Measurements from ENCODE around the gene METTL26. TPM values are rescaled to one million over a fixed set of nuclear protein-coding genes. Genes with fewer than 3 reads are reported as not detected.

Gene METTL26
- total RNA-seq, 1 experiment from 2014 or later = 129 TPM

GRCh38 chr16:654034-654433 is 17.9 kb upstream of the METTL26 start:
- no peaks in the 10 kb centered on the region; the same call in 1 of the 2 replicates for H3K36me3 ChIP-seq (replicated peaks; ENCODE audit: control insufficient read depth, insufficient read depth, low read length)
- no peak overlapping the region for H3K4me3 ChIP-seq (ENCODE audit: insufficient read depth, low read depth, low read length)
- H3K27me3 ChIP-seq (ENCODE audit: control insufficient read depth, insufficient read depth, low read length) = no peaks in the 10 kb centered on the region
- DNase-seq = no peak

DNA sequence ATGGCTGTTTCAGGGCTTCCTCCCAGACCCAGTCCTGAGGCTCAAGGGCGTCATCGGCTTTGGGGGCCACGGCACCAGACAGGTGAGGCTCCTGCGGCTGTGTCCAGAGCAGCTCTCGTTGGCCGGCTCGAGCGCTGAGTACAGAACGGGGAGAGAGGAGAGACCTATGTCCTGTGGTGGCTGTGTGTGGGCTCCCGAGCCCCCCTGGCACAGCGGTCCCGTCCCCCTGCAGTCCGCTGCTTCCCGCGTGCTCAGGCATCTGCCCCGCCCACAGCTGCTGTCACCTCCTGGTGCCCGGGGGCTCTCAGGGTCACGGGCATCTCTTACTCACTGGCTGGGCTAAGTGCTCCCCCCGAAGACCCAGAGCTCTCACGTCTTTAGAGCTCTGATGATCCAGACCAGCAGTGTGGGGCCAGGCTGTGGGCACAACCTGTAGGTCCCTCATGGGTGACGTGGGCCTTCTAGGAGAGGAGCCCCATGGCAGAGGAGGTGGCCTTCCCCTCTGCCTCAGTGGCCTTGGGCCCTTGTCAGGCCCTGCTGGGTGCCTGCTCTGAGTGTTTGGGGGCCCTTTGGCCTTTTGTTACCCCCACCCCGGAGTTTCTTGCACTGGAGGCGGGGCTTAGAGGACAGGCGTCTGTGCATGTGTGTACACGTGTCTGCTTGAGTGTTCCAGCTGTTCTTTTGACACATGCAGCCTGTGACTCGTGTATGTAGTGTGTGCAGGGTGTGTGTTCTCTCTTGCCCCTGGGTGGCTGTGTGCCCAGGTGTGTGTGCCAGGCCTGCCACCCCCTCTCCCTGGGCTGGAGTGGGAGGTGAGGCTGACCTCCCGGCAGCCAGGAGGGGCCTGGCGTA is 16.6 kb upstream of the METTL26 start:
- Histone ChIP-seq H3K36me3 (replicated peaks; ENCODE audit: control insufficient read depth, insufficient read depth, low read length) (no peaks in the 10 kb centered on the region; the same call in 1 of the 2 replicates), H3K4me3 (ENCODE audit: insufficient read depth, low read depth, low read length) (no peak overlapping the region), H3K27me3 (ENCODE audit: control insufficient read depth, insufficient read depth, low read length) (no peaks in the 10 kb centered on the region)
- no peak for DNase-seq

DNA sequence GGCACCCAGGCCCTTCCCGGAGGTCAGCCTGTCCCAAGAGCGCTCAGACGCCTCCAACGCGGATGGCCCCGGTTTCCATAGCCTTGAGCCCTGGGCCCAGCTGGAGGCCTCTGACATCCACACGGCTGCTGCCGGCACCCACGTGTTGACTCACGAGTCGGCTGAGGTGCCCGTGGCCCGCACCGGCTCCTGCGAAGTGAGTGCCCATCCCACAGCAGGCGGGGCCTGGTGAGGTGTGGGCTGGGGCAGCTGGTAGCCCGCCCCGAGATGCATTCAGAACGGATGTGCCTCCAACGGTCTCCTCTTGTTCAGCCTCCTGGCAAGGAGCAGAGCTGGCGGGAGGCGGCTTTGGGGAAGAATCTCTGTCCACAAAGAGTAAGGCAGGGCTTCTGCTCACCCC is 15.7 kb upstream of the METTL26 start:
- Histone ChIP-seq H3K36me3 (replicated peaks; ENCODE audit: control insufficient read depth, insufficient read depth, low read length) (no peaks in the 10 kb centered on the region; the same call in 1 of the 2 replicates), H3K27me3 (ENCODE audit: control insufficient read depth, insufficient read depth, low read length) (no peaks in the 10 kb centered on the region), H3K4me3 (ENCODE audit: insufficient read depth, low read depth, low read length) (no peak overlapping the region)
- no peak for DNase-seq

GRCh38 chr16:649631-650030 is 13.5 kb upstream of the METTL26 start:
- no peaks in the 10 kb centered on the region; the same call in 1 of the 2 replicates for H3K36me3 ChIP-seq (replicated peaks; ENCODE audit: control insufficient read depth, insufficient read depth, low read length)
- H3K27me3 ChIP-seq (ENCODE audit: control insufficient read depth, insufficient read depth, low read length) = no peaks in the 10 kb centered on the region
- DNase-seq = peak; percentile 78
- peak overlapping the region; percentile 74 for H3K4me3 ChIP-seq (ENCODE audit: insufficient read depth, low read depth, low read length)

DNA sequence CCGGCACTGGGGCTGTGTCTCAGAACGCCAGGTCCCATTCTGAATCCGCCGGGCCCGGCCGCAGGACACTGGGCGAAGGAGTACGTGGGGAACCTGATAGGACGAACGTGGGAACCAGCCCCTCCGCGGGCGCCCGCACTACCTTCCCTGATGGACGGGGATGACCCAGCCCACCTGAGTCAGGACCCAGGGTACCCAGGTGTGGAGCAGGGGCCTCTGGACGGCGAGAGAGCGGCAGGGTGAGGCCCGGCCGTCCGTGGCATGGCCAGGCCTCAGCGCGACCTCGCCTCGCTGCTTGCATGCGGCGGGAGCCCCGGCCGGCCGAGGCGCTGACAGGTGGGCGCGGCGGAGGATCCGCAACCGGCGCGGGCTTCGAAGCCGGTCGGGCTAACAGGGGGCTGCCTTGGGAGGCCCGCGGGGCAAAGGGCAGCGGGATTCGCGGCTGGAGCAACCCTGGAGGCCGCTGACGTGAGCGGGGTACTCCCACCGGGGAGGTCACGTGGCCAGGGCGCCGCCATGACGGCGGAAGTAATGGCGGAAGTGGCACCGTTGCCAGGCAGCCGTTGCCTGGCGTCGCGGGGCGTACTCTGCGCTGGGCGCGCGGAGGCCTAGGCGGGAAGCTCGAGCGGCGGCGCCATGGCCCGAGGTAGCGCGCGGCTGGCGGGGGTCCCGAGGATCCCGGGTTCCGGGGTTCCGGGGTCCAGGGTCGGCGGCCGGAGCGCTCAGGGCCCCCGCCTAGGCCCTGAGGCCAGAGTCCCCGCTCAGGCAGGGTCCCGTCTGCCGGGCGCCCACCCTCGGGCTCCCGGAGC is 12.9 kb upstream of the METTL26 start, which contains the start of gene WDR90:
Gene WDR90, plus strand, starts transcription at position 585 of the 809 bp plus-strand sequence. Its CDS starts 52 bp downstream, at position 637.
- Histone ChIP-seq H3K27me3 (ENCODE audit: control insufficient read depth, insufficient read depth, low read length) (no peaks in the 10 kb centered on the region), H3K36me3 (replicated peaks; ENCODE audit: control insufficient read depth, insufficient read depth, low read length) (no peaks in the 10 kb centered on the region; the same call in 1 of the 2 replicates), H3K4me3 (ENCODE audit: insufficient read depth, low read depth, low read length) (peak within 1 kb of the TSS; percentile 74)
- peak; percentile 98 for DNase-seq

DNA sequence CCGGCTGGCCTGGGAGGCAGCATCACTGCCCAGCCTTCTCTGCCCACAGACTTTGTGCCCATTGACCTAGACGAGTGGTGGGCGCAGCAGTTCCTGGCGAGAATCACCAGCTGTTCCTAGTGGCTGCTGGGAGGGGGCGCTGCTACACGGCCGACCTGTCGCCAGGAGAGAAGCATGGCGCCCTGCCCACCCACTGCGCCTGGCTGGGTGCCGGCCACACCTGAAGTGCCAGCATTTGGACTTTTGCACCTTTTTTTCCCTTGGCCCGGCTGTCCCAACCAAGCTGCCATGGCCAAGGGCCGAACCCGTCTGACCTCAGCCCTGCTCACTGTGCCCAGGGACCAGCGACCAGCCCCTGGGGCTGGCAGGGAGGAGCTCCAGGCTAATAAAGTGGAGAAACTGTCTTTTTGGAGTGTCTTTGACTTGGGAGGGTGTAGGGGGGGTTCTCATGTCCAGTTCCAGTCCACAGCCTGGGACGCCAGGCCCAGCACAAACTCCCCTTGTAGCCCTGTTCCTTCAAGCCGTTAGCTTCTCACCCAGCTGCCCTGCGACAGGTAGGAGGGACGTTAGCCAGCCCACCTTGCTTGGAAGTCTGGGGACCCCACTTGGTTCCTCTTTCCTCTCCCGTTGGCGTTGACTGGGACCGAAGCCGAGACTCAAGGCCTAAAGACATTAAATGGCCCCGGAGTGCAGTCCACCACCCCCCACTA is 12.1 kb upstream of the METTL26 start:
- peak; percentile 92 for DNase-seq
- Histone ChIP-seq H3K27me3 (ENCODE audit: control insufficient read depth, insufficient read depth, low read length) (no peaks in the 10 kb centered on the region), H3K36me3 (replicated peaks; ENCODE audit: control insufficient read depth, insufficient read depth, low read length) (no peaks in the 10 kb centered on the region; the same call in 1 of the 2 replicates), H3K4me3 (ENCODE audit: insufficient read depth, low read depth, low read length) (peak overlapping the region; percentile 74)

- H3K4me3 ChIP-seq (ENCODE audit: insufficient read depth, low read depth, low read length) = no peak overlapping the region
- no peak for DNase-seq
- no peaks in the 10 kb centered on the region; the same call in 1 of the 2 replicates for H3K36me3 ChIP-seq (replicated peaks; ENCODE audit: control insufficient read depth, insufficient read depth, low read length)
Measured at GRCh38 chr16:647173-647902, 11.2 kb upstream of the METTL26 start.

GRCh38 chr16:646679-647172 is 10.6 kb upstream of the METTL26 start:
- Histone ChIP-seq H3K4me3 (ENCODE audit: insufficient read depth, low read depth, low read length) (no peak overlapping the region), H3K27me3 (ENCODE audit: control insufficient read depth, insufficient read depth, low read length) (peaks cover 3% of the 10 kb centered on the region), H3K36me3 (replicated peaks; ENCODE audit: control insufficient read depth, insufficient read depth, low read length) (no peaks in the 10 kb centered on the region; the same call in 1 of the 2 replicates)
- DNase-seq = no peak

More at GRCh38 chr16:647173-647902, 11.2 kb upstream of the METTL26 start:
- peaks cover 2% of the 10 kb centered on the region for H3K27me3 ChIP-seq (ENCODE audit: control insufficient read depth, insufficient read depth, low read length)

GRCh38 chr16:645852-646678 is 10.0 kb upstream of the METTL26 start:
- DNase-seq = no peak
- Histone ChIP-seq H3K4me3 (ENCODE audit: insufficient read depth, low read depth, low read length) (no peak overlapping the region), H3K27me3 (ENCODE audit: control insufficient read depth, insufficient read depth, low read length) (peaks cover 3% of the 10 kb centered on the region), H3K36me3 (replicated peaks; ENCODE audit: control insufficient read depth, insufficient read depth, low read length) (no peaks in the 10 kb centered on the region; the same call in 1 of the 2 replicates)

DNA sequence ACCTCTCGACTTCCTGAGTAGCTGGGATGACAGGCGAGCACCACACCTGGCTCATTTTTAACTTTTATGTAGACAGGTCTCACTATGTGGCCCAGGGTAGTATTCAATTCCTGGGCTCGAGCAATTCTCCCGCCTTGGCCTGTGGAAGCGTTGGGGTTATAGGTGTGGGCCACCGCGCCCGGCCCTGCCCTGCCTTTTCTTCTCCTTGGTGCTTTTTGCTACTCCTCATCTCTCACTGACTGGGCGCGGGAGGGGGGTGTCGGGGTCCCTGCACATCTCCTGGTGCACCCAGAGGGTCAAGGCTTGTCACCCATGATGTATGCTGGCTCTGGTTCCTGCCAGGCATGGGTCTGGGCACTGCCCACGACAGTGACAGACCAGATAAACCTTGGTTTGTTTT is 8.5 kb upstream of the METTL26 start:
- no peak overlapping the region for H3K4me3 ChIP-seq (ENCODE audit: insufficient read depth, low read depth, low read length)
- no peaks in the 10 kb centered on the region; the same call in 1 of the 2 replicates for H3K36me3 ChIP-seq (replicated peaks; ENCODE audit: control insufficient read depth, insufficient read depth, low read length)
- peaks cover 3% of the 10 kb centered on the region for H3K27me3 ChIP-seq (ENCODE audit: control insufficient read depth, insufficient read depth, low read length)
- no peak for DNase-seq

GRCh38 chr16:643050-643368 is 6.9 kb upstream of the METTL26 start:
- DNase-seq = peak; percentile 74
- H3K4me3 ChIP-seq (ENCODE audit: insufficient read depth, low read depth, low read length) = peak overlapping the region; percentile 70; the same call in 1 of the 2 replicates
- peaks cover 3% of the 10 kb centered on the region for H3K27me3 ChIP-seq (ENCODE audit: control insufficient read depth, insufficient read depth, low read length)
- no peaks in the 10 kb centered on the region; the same call in 1 of the 2 replicates for H3K36me3 ChIP-seq (replicated peaks; ENCODE audit: control insufficient read depth, insufficient read depth, low read length)

DNA sequence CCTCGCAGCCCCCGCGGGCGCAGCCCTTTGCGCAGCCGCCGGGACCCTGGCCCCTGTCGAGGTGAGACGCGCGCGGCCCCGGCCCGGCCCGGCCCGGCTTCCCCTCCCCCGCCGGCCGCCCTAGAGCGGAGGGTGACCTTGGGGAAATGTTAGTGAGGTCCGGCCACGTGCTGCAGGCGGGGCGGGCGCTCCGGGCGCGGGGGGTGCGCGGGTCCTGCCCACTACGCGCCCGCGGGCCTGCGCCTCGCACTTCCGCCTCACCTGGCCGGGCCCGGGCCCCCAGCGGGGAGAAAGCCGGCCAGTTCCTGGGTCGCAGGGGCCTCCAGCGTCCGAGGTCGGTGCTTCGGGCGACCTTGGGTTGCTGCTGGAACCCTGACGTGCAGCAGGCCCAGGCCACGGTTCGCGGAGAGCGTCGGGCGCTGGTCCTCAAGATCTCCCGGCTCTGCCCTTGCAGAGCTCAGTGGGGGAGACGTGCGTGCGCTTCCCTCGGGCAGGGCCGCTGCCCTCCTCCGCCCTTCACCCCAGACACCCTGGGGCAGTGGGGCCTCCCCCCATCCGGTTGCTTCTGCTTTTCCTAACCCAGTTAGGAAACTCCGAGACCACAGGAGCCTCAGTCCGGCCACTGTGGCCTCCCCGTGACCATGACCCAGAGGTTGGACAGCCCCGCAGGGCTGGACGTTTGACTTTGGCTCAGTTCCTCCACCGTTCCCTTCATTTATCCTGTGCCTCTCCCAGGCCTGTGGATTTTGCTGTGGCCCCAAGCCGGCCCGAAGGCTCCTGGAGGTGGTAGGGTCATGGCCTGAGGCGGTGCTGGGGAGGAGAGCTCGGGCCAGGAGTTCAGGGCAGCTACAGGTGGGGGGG is 6.3 kb upstream of the METTL26 start:
- Histone ChIP-seq H3K36me3 (replicated peaks; ENCODE audit: control insufficient read depth, insufficient read depth, low read length) (no peaks in the 10 kb centered on the region; the same call in 1 of the 2 replicates), H3K27me3 (ENCODE audit: control insufficient read depth, insufficient read depth, low read length) (peaks cover 3% of the 10 kb centered on the region), H3K4me3 (ENCODE audit: insufficient read depth, low read depth, low read length) (peak overlapping the region; percentile 70)
- peak; percentile 93 for DNase-seq
